Suprapubic skin (tissue), 3 donors: ENCODE measurements around the gene RMI1.

Experiments used
- EP300 ChIP-seq: sonication (generic); formaldehyde crosslinking; IDR thresholded peaks from one replicate; pipeline ENCODE4 v1.6.1; 2017; ENCODE audit warnings: antibody characterized with exemption
- POLR2A ChIP-seq, 2 donors: fragments of 450-650 bp; IDR thresholded peaks; one replicate each; pipeline ENCODE4 v1.6.1; 2017; ENCODE audit warnings: antibody characterized with exemption in 2 of 2, mild to moderate bottlenecking in 2 of 2, moderate library complexity in 2 of 2
- TF ChIP-seq, protein P1 (sequence below), 2 donors: fragments of 200-600 bp in 1 of 2; fragments of 450-650 bp in 1 of 2; sonication (generic) in 1 of 2; IDR thresholded peaks; one replicate each; pipeline ENCODE4 v1.5.1; 2016 to 2019; ENCODE audit warnings: antibody characterized with exemption in 2 of 2, mild to moderate bottlenecking in 1 of 2, moderate library complexity in 1 of 2

DNA sequence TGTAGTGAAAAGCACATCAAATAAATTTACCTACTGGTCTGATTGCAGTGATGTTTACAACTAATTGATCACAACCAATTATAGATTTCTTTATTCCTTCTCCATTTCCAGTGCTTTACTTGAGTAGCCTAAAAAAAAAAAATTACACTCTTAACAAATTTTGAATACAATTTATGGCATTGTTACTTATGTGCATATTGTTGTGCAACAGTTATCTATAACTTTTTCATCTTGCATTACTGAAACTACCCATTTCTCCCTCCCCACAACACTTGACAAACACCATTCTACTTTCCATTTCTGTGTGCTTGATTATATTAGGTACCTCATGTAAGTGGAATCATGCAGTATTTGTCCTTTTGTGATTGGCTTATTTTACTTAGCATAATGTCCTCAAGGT lies 12.3 kb downstream of the RMI1 start:
- TF ChIP-seq, protein P1, sequence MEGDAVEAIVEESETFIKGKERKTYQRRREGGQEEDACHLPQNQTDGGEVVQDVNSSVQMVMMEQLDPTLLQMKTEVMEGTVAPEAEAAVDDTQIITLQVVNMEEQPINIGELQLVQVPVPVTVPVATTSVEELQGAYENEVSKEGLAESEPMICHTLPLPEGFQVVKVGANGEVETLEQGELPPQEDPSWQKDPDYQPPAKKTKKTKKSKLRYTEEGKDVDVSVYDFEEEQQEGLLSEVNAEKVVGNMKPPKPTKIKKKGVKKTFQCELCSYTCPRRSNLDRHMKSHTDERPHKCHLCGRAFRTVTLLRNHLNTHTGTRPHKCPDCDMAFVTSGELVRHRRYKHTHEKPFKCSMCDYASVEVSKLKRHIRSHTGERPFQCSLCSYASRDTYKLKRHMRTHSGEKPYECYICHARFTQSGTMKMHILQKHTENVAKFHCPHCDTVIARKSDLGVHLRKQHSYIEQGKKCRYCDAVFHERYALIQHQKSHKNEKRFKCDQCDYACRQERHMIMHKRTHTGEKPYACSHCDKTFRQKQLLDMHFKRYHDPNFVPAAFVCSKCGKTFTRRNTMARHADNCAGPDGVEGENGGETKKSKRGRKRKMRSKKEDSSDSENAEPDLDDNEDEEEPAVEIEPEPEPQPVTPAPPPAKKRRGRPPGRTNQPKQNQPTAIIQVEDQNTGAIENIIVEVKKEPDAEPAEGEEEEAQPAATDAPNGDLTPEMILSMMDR (IDR thresholded peaks at IDR 0.05), result no peak
- TF ChIP-seq POLR2A (IDR thresholded peaks at IDR 0.05), result no peak
- TF ChIP-seq EP300, result no peak
